WTC11 (cell line): ENCODE measurements around the gene SLC25A24. TPM values are rescaled to one million over a fixed set of nuclear protein-coding genes. Genes with fewer than 3 reads are reported as not detected.
A peak's percentile ranks its signal among the peaks of the same experiment; 100 is the strongest.

Experiments used
- ATAC-seq: fragments of 200-7000 bp; cut with Tn5 transposase; 2 replicates; pipeline ENCODE4 v1.10.0; 2021; ENCODE audit warnings: mild to moderate bottlenecking, moderate library complexity
- CTCF ChIA-PET: fragments of 300-600 bp; sonication (Branson Sonifier 250); formaldehyde crosslinking; loops from one replicate; lab custom pipeline; 2021; ENCODE audit warnings: antibody characterized with exemption; lab: Charles Lee
- POLR2A ChIA-PET: fragments of 350-600 bp; sonication (Branson Sonifier 250); formaldehyde crosslinking; loops from one replicate; lab custom pipeline; 2021; ENCODE audit warnings: antibody characterized with exemption; lab: Charles Lee
- DNase-seq: peaks from one replicate; pipeline ENCODE4 v3.0.0; 2021; ENCODE audit warnings: low spot score
- H3K27ac Mint-ChIP-seq: 2 replicates; pipeline ENCODE4 v1.8.0; 2021; ENCODE audit warnings: mixed read lengths
- H3K27me3 Mint-ChIP-seq: 2 replicates; pipeline ENCODE4 v1.8.0; 2021; ENCODE audit warnings: low read depth, mild to moderate bottlenecking, moderate library complexity, mixed read lengths
- H3K36me3 Mint-ChIP-seq: 2 replicates; pipeline ENCODE4 v1.8.0; 2021; ENCODE audit warnings: mixed read lengths
- H3K4me1 Mint-ChIP-seq: 2 replicates; pipeline ENCODE4 v1.8.0; 2022; ENCODE audit warnings: mixed read lengths
- H3K4me3 Mint-ChIP-seq: 2 replicates; pipeline ENCODE4 v1.8.0; 2021; ENCODE audit warnings: mild to moderate bottlenecking, moderate library complexity, mixed read lengths
- H3K9me3 Mint-ChIP-seq: 2 replicates; pipeline ENCODE4 v1.8.0; 2021; ENCODE audit warnings: mixed read lengths
- CREM ChIP-seq: sonication (generic); formaldehyde crosslinking; IDR thresholded peaks from 2 replicates; pipeline ENCODE4 v1.8.1; 2022; ENCODE audit warnings: mild to moderate bottlenecking, missing genetic modification reagents, moderate library complexity
- GTF2I ChIP-seq: fragments of 250-450 bp; sonication (Bioruptor Pico); conservative IDR thresholded peaks from 2 replicates; pipeline ENCODE4 v1.4.0; 2021; ENCODE audit warnings: mild to moderate bottlenecking
- ZNF671 ChIP-seq: fragments of 250-450 bp; sonication (Bioruptor Pico); IDR thresholded peaks from 2 replicates; pipeline ENCODE4 v1.8.0; 2021; ENCODE audit warnings: mild to moderate bottlenecking
- total RNA-seq: library from RNA; stranded (reverse); gene quantifications from 3 replicates; pipeline ENCODE4 v1.2.3, GENCODE V29; 2021
- TF ChIP-seq, protein P1 (sequence below): sonication (generic); formaldehyde crosslinking; IDR thresholded peaks from 2 replicates; pipeline ENCODE4 v1.8.1; 2023; ENCODE audit warnings: mild to moderate bottlenecking, missing genetic modification reagents, moderate library complexity
- TF ChIP-seq, protein P2 (sequence below): sonication (generic); formaldehyde crosslinking; IDR thresholded peaks from 2 replicates; pipeline ENCODE4 v1.8.0; 2022; ENCODE audit warnings: mild to moderate bottlenecking, missing genetic modification reagents
- TF ChIP-seq, protein P3 (sequence below): sonication (generic); formaldehyde crosslinking; IDR thresholded peaks from 2 replicates; pipeline ENCODE4 v1.8.0; 2023; ENCODE audit warnings: mild to moderate bottlenecking, missing genetic modification reagents
- TF ChIP-seq, protein P4 (sequence below): sonication (generic); formaldehyde crosslinking; IDR thresholded peaks from 2 replicates; pipeline ENCODE4 v1.8.0; 2022; ENCODE audit warnings: mild to moderate bottlenecking, missing genetic modification reagents
- TF ChIP-seq, protein P5 (sequence below): sonication (generic); formaldehyde crosslinking; IDR thresholded peaks from 2 replicates; pipeline ENCODE4 v1.8.1; 2023; ENCODE audit warnings: mild to moderate bottlenecking, missing genetic modification reagents, moderate library complexity
- TF ChIP-seq, protein P6 (sequence below): sonication (generic); formaldehyde crosslinking; IDR thresholded peaks from 2 replicates; pipeline ENCODE4 v1.8.0; 2022; ENCODE audit warnings: mild to moderate bottlenecking, missing genetic modification reagents

SLC25A24 gene
- total RNA-seq, 1 experiment from 2014 or later: 39.1 TPM

DNA sequence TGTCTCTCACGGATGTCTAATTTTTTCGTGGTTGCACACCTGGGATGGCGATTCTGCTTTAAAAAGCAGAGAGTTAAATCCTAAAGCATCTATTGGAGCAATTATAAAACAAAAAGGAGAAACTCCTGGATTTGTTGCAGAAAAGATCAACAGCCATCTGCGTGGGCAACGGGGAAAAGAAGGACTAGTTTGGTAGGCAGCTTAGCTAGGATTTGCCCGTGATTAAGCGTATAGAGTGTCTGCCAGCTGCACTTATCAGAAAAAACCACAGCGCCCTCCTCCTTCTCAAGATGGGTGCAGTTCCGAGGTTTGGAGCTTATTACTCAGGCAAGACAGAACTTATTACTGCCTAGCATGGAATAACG, 526 bp upstream of the SLC25A24 start:
- Mint-ChIP-seq H3K27me3 (peaks cover 10% of the 10 kb centered on the region), H3K27ac (no peak overlapping the region), H3K9me3 (peaks cover 15% of the 10 kb centered on the region)
- ATAC-seq (peak; percentile 9), DNase-seq (no peak)
- POLR2A ChIA-PET: interaction anchor here (0.9 to 1.2 kb wide), 2 partner anchors 127 to 492 kb away, joined by 3 to 4 read pairs; no protein-coding TSS in a partner anchor
- TF ChIP-seq, protein P1, sequence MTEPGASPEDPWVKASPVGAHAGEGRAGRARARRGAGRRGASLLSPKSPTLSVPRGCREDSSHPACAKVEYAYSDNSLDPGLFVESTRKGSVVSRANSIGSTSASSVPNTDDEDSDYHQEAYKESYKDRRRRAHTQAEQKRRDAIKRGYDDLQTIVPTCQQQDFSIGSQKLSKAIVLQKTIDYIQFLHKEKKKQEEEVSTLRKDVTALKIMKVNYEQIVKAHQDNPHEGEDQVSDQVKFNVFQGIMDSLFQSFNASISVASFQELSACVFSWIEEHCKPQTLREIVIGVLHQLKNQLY: 0 out of 2 replicates have a peak, but pooled peaks have one; percentile 4
- TF ChIP-seq, protein P2, sequence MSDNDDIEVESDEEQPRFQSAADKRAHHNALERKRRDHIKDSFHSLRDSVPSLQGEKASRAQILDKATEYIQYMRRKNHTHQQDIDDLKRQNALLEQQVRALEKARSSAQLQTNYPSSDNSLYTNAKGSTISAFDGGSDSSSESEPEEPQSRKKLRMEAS (CRISPR knock-in tag): 0 out of 2 replicates have a peak, but pooled peaks have one; percentile 3
- TF ChIP-seq, protein P3, sequence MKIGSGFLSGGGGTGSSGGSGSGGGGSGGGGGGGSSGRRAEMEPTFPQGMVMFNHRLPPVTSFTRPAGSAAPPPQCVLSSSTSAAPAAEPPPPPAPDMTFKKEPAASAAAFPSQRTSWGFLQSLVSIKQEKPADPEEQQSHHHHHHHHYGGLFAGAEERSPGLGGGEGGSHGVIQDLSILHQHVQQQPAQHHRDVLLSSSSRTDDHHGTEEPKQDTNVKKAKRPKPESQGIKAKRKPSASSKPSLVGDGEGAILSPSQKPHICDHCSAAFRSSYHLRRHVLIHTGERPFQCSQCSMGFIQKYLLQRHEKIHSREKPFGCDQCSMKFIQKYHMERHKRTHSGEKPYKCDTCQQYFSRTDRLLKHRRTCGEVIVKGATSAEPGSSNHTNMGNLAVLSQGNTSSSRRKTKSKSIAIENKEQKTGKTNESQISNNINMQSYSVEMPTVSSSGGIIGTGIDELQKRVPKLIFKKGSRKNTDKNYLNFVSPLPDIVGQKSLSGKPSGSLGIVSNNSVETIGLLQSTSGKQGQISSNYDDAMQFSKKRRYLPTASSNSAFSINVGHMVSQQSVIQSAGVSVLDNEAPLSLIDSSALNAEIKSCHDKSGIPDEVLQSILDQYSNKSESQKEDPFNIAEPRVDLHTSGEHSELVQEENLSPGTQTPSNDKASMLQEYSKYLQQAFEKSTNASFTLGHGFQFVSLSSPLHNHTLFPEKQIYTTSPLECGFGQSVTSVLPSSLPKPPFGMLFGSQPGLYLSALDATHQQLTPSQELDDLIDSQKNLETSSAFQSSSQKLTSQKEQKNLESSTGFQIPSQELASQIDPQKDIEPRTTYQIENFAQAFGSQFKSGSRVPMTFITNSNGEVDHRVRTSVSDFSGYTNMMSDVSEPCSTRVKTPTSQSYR (CRISPR knock-in tag): no peak
- TF ChIP-seq, all 79 proteins: peak for 2
- CTCF ChIA-PET: interaction anchor here (0.8 to 2.0 kb wide), 8 partner anchors 9 to 492 kb away, joined by 3 to 7 read pairs (median 4); partner anchors contain the start of genes EEIG2 and PRPF38B
- peaks cover 31% of the 10 kb centered on the region for H3K4me1 Mint-ChIP-seq
- H3K36me3 Mint-ChIP-seq: peaks cover 19% of the 10 kb centered on the region
- H3K4me3 Mint-ChIP-seq: peak overlapping the region; percentile 81

DNA sequence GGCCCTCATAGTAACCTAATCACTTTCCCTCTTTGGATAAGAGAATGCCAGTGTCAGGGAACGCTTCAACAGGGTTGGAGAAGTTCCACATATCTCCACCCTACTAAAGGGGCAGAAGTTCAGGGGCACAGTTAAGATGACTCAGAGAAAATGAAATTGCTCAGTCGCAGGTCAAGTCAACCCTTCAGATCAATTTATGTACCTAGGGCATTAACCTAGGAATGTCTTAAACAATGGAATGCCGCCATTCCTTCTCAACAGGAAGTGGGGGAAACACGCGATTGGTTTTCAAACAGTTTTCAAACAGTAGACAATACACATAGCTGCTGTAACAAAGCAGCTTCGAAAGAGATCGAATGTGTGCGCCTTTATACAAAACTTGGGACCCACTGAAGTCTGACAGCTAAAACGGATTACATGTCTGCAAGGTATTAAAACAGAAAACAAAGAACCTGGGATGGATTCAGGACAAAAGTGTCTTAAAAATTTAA, 897 bp downstream of the SLC25A24 start:
- Mint-ChIP-seq H3K9me3 (peaks cover 8% of the 10 kb centered on the region), H3K27me3 (peaks cover 10% of the 10 kb centered on the region), H3K36me3 (peaks cover 32% of the 10 kb centered on the region), H3K4me3 (peak overlapping the region; percentile 82), H3K4me1 (peaks cover 31% of the 10 kb centered on the region), H3K27ac (no peak overlapping the region)
- DNase-seq (no peak), ATAC-seq (peak; percentile 5)
- TF ChIP-seq CREM (CRISPR knock-in tag) (no peak), ZNF671 (CRISPR knock-in tag) (no peak), GTF2I (CRISPR knock-in tag) (no peak)
- TF ChIP-seq, protein P4, sequence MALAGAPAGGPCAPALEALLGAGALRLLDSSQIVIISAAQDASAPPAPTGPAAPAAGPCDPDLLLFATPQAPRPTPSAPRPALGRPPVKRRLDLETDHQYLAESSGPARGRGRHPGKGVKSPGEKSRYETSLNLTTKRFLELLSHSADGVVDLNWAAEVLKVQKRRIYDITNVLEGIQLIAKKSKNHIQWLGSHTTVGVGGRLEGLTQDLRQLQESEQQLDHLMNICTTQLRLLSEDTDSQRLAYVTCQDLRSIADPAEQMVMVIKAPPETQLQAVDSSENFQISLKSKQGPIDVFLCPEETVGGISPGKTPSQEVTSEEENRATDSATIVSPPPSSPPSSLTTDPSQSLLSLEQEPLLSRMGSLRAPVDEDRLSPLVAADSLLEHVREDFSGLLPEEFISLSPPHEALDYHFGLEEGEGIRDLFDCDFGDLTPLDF (CRISPR knock-in tag): no peak
- TF ChIP-seq, protein P5, sequence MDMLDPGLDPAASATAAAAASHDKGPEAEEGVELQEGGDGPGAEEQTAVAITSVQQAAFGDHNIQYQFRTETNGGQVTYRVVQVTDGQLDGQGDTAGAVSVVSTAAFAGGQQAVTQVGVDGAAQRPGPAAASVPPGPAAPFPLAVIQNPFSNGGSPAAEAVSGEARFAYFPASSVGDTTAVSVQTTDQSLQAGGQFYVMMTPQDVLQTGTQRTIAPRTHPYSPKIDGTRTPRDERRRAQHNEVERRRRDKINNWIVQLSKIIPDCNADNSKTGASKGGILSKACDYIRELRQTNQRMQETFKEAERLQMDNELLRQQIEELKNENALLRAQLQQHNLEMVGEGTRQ (CRISPR knock-in tag): no peak
- POLR2A ChIA-PET: no interaction called here
- CTCF ChIA-PET: interaction anchor here (1.0 to 2.0 kb wide), 4 partner anchors 15 to 417 kb away, joined by 3 to 7 read pairs (median 4); partner anchors contain the start of gene EEIG2

DNA sequence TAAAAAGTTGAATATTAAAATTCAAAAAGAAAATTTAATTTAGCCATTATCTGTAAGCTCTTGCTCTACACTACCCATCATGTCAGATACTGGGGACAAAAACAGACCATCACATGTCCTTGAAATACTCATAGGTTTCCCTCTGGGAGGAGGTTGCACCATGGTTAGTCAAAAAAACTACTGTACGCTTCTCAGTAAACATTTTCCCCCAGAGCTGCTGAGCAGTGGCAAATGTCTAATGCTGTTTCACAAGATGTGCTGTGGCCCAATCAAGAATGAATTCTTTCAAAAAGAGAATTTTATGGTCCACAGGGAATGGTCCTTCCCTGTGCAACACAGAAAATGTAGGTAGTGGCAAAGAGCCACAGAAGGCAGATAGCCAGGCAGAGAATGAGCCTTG, 6.1 kb downstream of the SLC25A24 start:
- TF ChIP-seq, protein P6, sequence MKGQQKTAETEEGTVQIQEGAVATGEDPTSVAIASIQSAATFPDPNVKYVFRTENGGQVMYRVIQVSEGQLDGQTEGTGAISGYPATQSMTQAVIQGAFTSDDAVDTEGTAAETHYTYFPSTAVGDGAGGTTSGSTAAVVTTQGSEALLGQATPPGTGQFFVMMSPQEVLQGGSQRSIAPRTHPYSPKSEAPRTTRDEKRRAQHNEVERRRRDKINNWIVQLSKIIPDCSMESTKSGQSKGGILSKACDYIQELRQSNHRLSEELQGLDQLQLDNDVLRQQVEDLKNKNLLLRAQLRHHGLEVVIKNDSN (CRISPR knock-in tag): no peak
- TF ChIP-seq, protein P3 (CRISPR knock-in tag): no peak
- Mint-ChIP-seq H3K36me3 (peaks cover 44% of the 10 kb centered on the region), H3K27ac (peak overlapping the region; percentile 20; the same call in 1 of the 2 replicates), H3K4me1 (peaks cover 27% of the 10 kb centered on the region), H3K9me3 (peaks cover 4% of the 10 kb centered on the region; the same call in 1 of the 2 replicates), H3K27me3 (no peaks in the 10 kb centered on the region; the same call in 1 of the 2 replicates), H3K4me3 (no peak overlapping the region)
- ChIA-PET POLR2A (no interaction called here), CTCF (no interaction called here)
- ATAC-seq (no peak), DNase-seq (no peak)
